GM18502 (cell line): ENCODE data around the gene POLA2.
A peak's percentile ranks its signal among the peaks of the same experiment; 100 is the strongest.
"Not testable (repeated sequence)": the region's sequence is repeated elsewhere in the genome, so short reads cannot be mapped to it uniquely, and the experiment has no call there.

Experiments used
- ATAC-seq: cut with Tn5 transposase; IDR thresholded peaks from one replicate; pipeline ENCODE4 v1.9.1; 2021; ENCODE audit warnings: mild to moderate bottlenecking; ENCODE audit not compliant: unreplicated experiment, poor library complexity

Gene POLA2, protein sequence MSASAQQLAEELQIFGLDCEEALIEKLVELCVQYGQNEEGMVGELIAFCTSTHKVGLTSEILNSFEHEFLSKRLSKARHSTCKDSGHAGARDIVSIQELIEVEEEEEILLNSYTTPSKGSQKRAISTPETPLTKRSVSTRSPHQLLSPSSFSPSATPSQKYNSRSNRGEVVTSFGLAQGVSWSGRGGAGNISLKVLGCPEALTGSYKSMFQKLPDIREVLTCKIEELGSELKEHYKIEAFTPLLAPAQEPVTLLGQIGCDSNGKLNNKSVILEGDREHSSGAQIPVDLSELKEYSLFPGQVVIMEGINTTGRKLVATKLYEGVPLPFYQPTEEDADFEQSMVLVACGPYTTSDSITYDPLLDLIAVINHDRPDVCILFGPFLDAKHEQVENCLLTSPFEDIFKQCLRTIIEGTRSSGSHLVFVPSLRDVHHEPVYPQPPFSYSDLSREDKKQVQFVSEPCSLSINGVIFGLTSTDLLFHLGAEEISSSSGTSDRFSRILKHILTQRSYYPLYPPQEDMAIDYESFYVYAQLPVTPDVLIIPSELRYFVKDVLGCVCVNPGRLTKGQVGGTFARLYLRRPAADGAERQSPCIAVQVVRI

DNA sequence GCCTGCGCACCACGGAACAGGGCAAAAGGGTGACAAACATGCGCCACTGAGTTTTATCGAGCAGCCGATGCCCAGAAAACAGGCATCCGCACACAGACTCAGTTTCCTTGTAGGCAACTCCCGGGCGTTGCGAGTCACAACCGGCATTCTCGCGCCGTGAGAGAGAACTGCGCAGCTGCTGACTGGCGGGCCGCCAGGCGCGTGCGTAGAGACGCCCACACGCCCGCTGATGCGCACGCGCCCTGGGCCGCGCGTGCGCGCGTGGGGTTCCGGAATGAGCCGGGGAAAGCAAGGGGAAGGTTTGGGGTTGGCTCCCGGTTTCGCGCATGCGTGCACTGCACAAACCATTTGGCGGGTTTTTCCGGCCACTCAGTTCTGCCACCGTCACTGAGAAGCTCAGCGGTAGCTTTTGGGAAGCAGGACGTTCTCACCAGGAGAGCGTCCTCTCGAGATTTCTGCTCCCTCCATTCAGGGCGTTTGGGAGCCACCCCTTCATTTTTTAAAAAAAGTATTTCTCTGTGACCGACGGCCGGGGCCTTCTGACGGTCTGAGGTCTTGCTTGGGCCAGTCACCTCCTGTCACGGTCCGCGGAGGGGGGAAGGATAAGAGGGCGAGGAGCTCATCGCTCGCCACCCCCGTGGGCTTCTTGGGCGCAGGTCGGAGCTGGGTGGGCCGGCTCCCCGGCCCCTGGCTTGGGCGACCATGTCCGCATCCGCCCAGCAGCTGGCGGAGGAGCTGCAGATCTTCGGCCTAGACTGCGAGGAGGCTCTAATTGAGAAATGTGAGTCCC lies at the start of gene POLA2:
TSS of gene POLA2 (plus strand) at position 372 of the 790 bp plus-strand sequence. CDS start at position 703, 331 bp downstream.
- ATAC-seq: peak; percentile 81

DNA sequence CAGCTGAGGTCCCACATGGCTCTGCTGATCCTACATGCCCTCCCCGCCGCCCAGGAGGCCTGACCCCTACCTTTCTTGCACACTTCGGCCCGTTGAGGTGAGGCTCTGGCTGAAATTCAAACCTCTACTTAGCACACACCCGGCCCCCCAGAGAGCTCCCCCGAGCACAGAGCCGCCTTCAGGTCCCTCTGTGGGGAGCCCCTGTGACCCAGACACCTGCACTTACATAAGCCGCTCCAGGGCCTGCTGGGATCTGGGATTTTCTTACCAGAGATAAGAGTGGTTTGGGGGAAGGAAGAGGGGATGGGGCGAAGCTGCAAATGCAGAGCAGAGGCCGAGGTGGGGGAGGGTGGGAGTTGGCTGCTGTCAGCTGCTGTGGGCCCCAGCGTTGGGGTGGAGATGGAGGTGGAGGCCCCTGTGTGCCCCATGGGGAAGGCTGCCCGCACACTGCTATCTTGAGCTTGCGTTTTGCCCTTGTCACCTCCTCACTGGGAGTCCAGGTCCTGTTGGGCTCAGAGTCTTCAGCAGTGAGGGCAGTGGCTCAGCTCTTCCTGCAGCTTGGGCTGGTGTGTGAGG lies 49.4 kb upstream of the POLA2 start:
- no peak for ATAC-seq

DNA sequence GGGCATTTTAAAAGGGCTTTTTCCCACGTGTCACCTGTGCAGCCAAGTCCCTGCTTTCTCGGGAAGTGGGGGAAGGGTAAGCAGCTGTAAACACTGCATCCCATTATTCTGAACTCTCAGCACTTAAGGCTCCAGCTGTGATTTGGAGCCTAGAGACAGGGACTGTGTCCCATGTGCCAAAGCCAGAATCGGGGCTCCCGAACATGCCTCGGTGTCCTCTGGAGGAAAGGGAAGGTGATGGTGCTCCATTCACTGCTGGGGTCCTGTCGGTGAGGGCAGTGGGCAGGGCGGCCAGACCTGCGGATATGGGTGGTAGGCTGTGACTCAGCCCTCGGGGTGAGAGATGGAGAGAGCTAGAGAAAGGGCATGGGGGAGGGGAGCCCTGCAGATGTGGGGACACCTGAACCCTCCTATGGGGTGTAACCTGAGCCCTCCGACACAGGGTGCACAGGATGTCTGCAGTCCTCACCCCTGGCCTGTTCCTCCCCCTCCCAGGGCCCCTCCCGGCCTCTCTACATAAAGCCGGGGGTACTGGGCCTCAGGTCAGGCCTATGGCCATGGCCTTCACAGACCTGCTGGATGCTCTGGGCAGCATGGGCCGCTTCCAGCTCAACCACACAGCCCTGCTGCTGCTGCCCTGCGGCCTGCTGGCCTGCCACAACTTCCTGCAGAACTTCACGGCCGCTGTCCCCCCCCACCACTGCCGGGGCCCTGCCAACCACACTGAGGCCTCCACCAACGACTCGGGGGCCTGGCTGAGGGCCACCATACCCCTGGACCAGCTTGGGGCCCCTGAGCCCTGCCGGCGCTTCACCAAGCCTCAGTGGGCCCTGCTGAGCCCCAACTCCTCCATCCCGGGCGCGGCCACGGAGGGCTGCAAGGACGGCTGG lies 48.2 kb upstream of the POLA2 start:
- ATAC-seq: no peak

DNA sequence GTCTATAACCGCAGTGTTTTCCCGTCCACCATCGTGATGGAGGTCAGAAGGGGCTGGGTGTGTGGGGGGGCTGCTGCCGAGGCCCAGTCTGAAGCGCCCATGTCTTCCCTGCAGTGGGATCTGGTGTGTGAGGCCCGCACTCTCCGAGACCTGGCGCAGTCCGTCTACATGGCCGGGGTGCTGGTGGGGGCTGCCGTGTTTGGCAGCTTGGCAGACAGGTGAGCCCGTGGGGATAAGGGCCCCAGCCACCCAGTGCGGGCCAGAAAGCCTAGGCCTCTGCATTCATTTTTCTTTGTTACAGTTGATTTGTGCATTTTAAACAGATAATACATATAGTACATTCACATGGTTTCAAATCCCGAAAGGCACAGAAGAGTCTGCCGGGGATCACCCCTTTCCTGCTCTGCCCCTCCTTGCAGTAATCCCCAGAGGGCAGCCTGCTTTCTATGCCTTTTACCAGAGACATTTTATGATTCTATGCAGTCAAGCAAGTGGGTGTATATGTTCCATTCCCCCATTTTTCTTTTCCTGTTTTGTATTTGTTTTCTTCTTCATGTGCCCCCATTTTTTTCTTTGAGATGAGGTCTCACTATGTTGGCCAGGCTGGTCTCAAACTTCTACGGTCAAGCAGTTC lies 47.4 kb upstream of the POLA2 start:
- ATAC-seq: no peak

DNA sequence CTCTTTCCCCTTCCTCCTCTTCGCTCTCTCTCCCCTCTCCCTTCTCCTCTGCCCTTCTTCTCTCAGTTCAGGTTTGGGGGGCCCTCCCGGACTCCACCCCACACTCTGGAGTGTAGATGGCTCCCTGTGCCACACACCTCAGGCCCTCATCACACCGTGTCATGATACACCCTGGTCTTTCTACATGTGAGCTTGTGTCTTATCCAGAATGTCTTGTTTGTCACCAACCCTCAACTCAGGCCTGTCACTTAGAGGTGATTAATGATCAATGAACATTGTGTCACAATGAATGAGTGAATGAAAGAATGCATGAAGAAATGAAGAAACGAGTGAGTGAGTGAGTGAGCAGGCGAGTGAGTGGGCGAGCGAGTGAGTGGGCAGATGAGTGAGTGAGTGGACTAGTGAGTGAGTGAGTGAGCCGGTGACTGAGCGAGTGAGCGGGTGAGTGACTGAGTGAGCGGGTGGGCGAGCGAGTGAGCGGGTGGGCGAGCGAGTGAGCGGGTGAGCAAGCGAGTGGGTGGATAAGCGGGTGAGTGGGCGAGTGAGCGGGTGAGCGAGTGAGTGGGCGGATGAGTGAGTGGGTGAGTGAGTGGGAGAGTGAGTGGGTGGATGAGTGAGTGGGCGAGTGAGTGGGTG lies 46.2 kb upstream of the POLA2 start:
- no peak for ATAC-seq

DNA sequence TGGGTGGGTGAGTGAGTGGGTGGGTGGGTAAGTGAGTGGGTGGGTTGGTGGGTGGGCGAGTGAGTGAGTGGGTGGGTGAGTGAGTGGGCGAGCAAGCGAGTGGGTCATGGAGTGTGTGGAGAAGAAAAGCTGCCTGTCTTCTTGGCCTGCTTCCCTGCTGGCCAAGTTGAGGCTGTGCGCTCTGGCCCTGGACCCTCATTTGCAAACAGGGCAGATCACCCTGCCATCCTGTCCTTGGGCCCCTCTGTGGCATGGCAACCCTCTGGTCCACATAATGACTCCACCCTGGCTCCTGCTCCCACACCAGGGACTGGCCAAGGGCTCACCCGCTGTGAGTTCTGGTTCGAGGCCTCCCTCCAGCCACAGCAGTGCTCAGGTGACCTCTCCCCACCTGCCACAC lies 44.9 kb upstream of the POLA2 start:
- ATAC-seq: no peak

DNA sequence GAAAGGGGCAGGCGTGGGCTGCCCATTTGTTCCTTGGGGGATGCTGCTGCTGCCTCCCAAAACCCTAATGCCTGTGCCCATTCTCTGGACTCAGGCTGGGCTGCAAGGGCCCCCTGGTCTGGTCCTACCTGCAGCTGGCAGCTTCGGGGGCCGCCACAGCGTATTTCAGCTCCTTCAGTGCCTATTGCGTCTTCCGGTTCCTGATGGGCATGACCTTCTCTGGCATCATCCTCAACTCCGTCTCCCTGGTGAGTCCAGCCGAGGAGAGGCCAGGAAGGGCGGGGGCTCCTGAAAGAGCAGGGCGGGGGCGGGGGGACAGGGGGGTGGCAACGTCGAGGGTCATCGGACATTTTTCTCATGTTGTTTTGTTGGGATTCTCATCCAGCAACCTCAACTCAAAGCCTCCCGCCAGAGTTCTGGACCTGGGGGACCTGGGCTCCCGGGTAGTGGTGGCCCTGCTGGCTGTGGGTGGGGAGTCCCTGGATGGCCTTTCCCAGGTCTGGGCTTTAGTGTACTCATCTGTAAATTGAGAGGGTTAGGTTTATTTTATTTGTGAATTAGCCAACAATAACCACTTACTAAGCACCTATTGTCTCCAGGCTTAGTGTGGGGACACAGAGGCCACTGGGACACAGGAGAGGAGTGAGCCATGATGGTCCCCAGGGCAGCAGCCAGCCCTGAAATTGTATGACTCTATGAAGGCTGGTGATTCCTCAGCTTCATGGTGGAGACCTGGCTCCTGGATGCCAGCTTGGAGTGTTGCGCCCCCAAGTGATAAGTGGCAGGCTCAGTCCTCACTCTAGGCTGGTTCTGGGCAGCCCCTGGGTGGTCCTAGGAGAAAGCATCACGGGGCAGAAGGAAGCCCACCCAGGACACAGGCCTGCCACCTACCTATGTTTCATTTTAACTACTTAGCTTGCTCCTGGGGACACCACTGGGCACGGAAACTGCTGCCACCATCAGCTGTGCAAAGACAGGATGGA lies 44.0 kb upstream of the POLA2 start:
- no peak for ATAC-seq

DNA sequence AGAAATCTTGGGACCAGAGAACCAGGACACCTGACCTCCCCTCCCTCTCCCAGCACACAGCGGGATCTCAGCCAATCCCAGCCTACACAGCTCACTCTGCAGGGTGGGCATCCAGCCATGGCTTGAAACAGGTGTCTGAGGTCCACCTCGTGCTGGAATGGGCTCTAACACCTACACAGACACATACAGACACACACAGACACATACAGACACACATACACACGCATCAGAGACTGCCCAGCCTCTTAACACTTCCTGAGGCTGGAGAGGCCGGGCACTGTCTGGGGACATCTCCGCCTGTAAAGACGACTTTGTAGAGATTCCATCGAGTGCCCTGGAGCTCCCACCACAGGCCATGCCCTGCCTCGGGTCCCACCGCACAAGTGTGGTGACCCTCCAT lies 43.3 kb upstream of the POLA2 start:
- ATAC-seq: no peak

DNA sequence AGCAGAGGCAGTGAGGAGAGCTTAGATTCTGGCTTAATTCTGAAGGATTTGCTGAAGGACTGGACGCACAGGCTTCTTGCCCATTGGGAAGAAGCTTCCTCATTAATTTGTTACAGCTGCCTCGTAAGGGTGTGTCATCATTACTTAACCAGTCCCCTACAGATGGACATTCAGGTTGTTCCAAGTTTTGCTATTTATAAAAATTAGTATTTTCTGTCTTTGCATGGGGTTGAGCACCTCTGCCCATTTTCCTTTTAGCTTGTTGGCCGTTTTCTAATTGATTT lies 41.9 kb upstream of the POLA2 start:
- no peak for ATAC-seq

DNA sequence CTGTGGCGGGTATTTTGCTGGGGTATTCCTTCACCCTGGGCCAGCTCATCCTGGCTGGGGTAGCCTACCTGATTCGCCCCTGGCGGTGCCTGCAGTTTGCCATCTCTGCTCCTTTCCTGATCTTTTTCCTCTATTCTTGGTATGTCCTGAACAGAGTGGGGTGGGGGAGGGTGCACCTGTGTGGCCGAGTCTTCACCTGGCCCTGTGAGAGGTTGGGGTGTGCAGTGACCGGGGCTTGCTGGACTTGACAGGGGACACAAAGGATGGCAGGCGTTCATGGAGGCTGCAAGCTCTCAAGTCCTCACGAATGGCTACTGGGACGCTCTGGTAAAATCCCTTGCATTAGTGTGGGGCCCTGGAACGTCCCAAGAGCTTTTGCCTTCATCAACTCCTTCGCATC lies 40.7 kb upstream of the POLA2 start:
- ATAC-seq: no peak

DNA sequence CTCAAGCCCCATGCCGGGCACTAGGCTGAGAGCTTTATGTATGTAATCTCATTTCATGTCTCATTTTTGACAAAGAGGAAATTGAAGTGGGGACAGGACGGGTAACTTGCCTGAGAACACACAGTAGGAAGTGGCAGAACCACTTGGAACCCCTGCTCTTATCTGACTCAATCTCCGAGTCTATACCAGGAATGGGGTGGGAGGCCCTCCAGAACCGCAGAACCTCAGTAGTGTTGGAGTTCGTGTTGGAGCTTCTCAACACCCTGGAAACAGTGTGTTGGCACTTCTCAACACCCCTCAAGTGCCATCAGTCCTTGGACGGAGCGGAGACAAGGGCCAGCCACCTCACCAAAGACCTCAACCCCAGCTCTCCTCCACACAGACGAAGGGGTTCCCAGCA lies 38.8 kb upstream of the POLA2 start:
- ATAC-seq: no peak

DNA sequence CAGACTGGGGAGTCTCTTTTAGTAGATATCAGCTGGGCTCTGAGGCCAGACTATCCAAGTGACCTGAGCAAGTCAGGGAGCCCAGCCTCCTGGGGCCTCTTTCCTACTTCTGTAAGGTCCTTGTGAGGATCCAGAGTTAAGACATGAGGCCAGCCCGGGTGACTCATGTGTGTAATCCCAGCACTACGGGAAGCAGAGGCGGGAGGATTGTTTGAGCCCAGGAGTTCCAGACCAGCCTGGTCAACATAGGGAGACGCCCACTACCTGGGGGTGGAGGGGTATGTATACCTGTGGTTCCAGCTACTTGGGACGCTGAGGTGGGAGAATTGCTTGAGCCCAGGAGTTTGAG lies 36.9 kb upstream of the POLA2 start:
- no peak for ATAC-seq

DNA sequence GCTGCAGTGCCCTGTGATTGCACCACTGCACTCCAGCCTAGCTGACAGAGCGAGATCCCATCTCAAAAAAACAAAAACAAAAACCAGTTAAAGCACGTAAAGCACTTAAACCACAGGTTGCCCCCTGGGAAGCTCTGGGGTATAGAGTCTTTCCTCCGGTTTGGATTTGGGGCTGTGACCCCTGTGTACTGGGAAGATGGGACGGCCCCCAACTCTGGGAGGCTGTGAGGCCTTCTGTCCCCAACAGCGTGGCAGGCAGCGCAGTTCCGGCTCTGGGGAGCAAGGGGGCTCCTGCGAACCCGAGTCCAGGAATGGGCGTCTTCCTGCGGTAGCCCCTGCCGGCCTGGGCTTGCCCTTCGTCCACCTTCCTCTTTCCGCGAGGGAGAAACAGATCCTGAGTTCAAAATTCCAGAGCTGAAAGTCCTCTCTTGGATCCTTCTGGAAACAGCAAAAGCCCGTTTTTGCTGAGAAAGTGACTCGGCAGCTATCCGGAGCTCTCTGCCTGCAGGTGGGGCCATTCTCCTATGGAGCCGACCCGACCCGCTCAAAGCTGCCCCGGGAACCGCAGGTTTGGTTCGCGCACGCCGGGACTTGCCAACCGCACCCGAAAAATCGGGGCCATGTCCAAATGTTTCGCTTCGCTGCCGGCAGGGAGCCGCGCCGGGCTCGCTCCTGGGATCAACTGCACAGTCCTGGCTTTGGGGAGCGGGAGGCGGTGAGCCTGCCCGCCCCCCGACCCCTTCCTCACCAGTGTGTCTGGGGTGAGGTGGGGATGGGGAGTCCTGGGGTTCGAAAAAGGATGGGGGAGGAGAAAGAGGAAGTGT lies 36.3 kb upstream of the POLA2 start:
- no peak for ATAC-seq

DNA sequence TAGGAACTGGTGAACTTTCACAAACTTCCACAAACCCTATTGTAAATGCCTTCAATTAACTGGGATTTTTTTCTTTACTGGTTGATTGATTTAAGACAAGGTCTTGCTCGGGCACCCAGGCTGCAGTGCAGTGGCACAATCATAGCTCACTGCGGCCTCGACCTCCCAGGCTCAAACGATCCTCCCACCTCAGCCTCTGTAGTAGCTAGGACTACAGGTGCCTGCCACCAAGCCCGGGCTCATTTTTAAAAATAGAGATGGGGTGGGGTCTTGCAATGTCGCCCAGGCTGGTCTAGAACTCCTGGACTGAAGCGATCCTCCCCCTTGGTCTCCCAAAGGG lies 35.7 kb upstream of the POLA2 start:
- no peak for ATAC-seq

DNA sequence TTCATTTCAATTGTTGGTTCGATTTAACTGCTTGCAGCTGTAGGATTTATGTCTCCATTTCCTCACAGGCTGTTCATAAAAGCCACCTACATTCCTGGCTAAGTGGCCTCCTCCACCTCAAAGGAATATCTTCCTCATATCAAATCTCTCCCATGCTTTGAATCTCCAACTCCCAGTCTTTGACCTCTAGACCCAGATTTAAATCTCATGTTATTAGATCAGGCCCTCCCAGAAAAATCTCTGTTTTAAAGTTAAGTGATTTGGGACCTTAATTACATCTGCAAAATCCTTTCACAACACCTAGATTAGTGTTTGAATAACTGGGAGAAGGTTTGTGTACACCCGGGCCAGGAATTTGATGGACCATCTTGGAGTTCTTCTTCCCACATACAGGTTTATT lies 33.9 kb upstream of the POLA2 start:
- no peak for ATAC-seq

DNA sequence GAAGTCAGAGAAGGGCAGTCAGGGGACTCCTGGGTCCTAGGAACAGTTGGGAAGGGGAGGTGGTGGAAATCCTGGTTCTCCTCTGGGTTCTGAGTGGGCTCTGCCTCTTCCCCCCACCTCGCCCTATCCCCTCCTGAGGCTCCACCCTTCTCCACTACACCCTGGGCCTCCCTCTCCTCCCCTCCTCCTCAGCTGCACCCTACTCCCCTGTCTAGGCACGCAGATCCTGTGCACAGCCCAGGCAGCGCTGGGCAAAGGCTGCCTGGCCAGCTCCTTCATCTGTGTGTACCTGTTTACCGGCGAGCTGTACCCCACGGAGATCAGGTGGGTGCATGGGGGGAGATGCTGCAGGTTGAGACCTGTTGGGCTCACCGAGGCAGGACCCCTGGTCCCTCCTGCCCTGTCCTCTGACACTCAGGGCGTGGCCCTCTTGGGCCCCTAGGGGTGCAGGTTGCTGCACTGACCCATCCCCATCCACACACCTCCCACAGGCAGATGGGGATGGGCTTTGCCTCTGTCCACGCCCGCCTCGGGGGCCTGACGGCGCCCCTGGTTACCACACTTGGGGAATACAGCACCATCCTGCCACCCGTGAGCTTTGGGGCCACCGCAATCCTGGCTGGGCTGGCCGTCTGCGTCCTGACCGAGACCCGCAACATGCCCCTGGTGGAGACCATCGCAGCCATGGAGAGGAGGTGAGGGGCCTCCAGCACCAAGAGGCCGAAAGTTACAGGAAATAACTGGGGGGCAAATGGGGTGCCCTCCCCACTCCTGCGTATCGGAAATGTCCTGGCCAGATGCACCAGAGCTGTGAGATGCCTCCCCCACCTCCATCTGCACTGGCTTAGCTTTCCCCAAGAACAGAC lies 25.3 kb upstream of the POLA2 start:
- no peak for ATAC-seq

DNA sequence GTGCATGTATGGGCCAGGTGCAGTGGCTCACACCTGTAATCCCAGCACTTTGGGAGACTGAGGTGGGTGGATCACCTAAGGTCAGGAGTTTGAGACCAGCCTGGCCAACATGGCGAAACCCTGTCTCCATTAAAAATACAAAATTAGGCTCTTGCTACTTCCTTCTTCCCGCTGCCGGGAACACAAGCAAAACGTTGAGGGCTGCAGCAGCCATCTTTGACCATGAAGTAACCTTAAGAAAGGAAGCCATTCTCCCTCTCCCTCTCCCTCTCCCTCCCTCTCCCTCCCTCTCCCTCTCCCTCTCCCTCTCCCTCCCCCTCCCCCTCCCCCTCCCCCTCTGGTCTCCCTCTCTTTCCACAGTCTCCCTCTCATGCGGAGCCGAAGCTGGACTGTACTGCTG lies 23.5 kb upstream of the POLA2 start:
- not testable (repeated sequence) for ATAC-seq
